ENCODE data around the gene CHRNB4.
"Not testable (repeated sequence)": the region's sequence is repeated elsewhere in the genome, so short reads cannot be mapped to it uniquely, and the experiment has no call there.

CHRNB4 gene

GRCh38 chr15:78685159-78685921, 44.3 kb upstream of the CHRNB4 start (continued):
- no peak for TF ChIP-seq PRDM2 (tag by site-specific recombination; IDR thresholded peaks at IDR 0.05; ENCODE audit: borderline replicate concordance)
- no peak for TF ChIP-seq ZNF571 (tag by site-specific recombination; IDR thresholded peaks at IDR 0.05)
- no peak for TF ChIP-seq ZNF600 (tag by site-specific recombination; IDR thresholded peaks at IDR 0.05)
- TF ChIP-seq ZNF548 (tag by site-specific recombination; IDR thresholded peaks at IDR 0.05) = no peak
- no peak for TF ChIP-seq PATZ1 (tag by site-specific recombination; IDR thresholded peaks at IDR 0.05)
- no peak for TF ChIP-seq TCF7L2 (IDR thresholded peaks at IDR 0.05; ENCODE audit: borderline replicate concordance, low read depth, low read length)
- no peak for TF ChIP-seq ZNF76 (tag by site-specific recombination; IDR thresholded peaks at IDR 0.05; ENCODE audit: borderline replicate concordance, low read depth)
- TF ChIP-seq ZNF221 (tag by site-specific recombination; IDR thresholded peaks at IDR 0.05; ENCODE audit: borderline replicate concordance) = no peak
- no peak for TF ChIP-seq ZBTB26 (tag by site-specific recombination; optimal IDR thresholded peaks at IDR 0.05)

GRCh38 chr15:78684657-78685056, 43.6 kb upstream of the CHRNB4 start:
- TF ChIP-seq TRIM28 (IDR thresholded peaks at IDR 0.05; ENCODE audit: borderline replicate concordance, low read length) = peak; percentile 62; the same call in 1 of the 2 replicates
- no peak for TF ChIP-seq ZSCAN16 (tag by site-specific recombination; IDR thresholded peaks at IDR 0.05)
- TF ChIP-seq SETDB1 (IDR thresholded peaks at IDR 0.05; ENCODE audit: insufficient read length, low read length) = peak; percentile 54
- Histone ChIP-seq H3K36me3 (ENCODE audit: control insufficient read depth in 2 of 2, insufficient read depth in 1 of 2, low read length in 2 of 2) (no peaks in the 10 kb centered on the region), H3K9me3 (ENCODE audit: control insufficient read depth, insufficient read depth, low read depth, low read length) (no peaks in the 10 kb centered on the region), H3K4me3 (ENCODE audit: low read depth, low read length) (no peak overlapping the region), H3K27ac (ENCODE audit: extremely low read depth, low read depth, low read length) (no peak overlapping the region), H3K4me1 (ENCODE audit: control insufficient read depth, insufficient read depth, low read length) (0 out of 2 replicates have a peak, but pooled peaks cover 5% of the 10 kb centered on the region)
- ChIA-PET POLR2A (no interaction called here), CTCF (interaction anchor here (2.2 to 4.7 kb wide), 2 partner anchors 25 to 46 kb away, joined by 9 to 21 read pairs; no protein-coding TSS in a partner anchor)

GRCh38 chr15:78683599-78683998, 42.6 kb upstream of the CHRNB4 start:
- H3K4me1 ChIP-seq (ENCODE audit: control insufficient read depth, insufficient read depth, low read length); POLR2A ChIA-PET; H3K9me3 ChIP-seq (ENCODE audit: control insufficient read depth, insufficient read depth, low read depth, low read length); H3K27ac ChIP-seq (ENCODE audit: extremely low read depth, low read depth, low read length); H3K36me3 ChIP-seq (ENCODE audit: control insufficient read depth in 2 of 2, insufficient read depth in 1 of 2, low read length in 2 of 2); H3K4me3 ChIP-seq (ENCODE audit: low read depth, low read length): not testable (repeated sequence)
- CTCF ChIA-PET = interaction anchor here (2.2 to 4.7 kb wide), 2 partner anchors 26 to 45 kb away, joined by 9 to 21 read pairs; no protein-coding TSS in a partner anchor

Measured in HEK293 (cell line).